Lower leg skin (tissue), 3 donors: ENCODE results near the gene GAD2.

Experiments used
- POLR2A ChIP-seq, 2 donors: fragments of 450-650 bp; IDR thresholded peaks; one replicate each; pipeline ENCODE4 v1.6.1; 2016 to 2017; ENCODE audit warnings: antibody characterized with exemption in 2 of 2, mild to moderate bottlenecking in 1 of 2, moderate library complexity in 1 of 2
- TF ChIP-seq, protein P1 (sequence below), 3 donors: fragments of 450-650 bp; IDR thresholded peaks; one replicate each; pipeline ENCODE4 v1.5.1; 2016; ENCODE audit warnings: antibody characterized with exemption in 3 of 3, mild to moderate bottlenecking in 3 of 3, moderate library complexity in 2 of 3

GRCh38 chr10:26334232-26334931, 117.8 kb downstream of the GAD2 start:
- TF ChIP-seq, protein P1, sequence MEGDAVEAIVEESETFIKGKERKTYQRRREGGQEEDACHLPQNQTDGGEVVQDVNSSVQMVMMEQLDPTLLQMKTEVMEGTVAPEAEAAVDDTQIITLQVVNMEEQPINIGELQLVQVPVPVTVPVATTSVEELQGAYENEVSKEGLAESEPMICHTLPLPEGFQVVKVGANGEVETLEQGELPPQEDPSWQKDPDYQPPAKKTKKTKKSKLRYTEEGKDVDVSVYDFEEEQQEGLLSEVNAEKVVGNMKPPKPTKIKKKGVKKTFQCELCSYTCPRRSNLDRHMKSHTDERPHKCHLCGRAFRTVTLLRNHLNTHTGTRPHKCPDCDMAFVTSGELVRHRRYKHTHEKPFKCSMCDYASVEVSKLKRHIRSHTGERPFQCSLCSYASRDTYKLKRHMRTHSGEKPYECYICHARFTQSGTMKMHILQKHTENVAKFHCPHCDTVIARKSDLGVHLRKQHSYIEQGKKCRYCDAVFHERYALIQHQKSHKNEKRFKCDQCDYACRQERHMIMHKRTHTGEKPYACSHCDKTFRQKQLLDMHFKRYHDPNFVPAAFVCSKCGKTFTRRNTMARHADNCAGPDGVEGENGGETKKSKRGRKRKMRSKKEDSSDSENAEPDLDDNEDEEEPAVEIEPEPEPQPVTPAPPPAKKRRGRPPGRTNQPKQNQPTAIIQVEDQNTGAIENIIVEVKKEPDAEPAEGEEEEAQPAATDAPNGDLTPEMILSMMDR (IDR thresholded peaks at IDR 0.05) = no peak
- no peak for TF ChIP-seq POLR2A (IDR thresholded peaks at IDR 0.05)
